ENCODE data around the gene MRPL52. TPM values are rescaled to one million over a fixed set of nuclear protein-coding genes. Genes with fewer than 3 reads are reported as not detected.

The MRPL52 gene
- total RNA-seq, 1 donor: 82.5 TPM

- TF ChIP-seq, protein P1, sequence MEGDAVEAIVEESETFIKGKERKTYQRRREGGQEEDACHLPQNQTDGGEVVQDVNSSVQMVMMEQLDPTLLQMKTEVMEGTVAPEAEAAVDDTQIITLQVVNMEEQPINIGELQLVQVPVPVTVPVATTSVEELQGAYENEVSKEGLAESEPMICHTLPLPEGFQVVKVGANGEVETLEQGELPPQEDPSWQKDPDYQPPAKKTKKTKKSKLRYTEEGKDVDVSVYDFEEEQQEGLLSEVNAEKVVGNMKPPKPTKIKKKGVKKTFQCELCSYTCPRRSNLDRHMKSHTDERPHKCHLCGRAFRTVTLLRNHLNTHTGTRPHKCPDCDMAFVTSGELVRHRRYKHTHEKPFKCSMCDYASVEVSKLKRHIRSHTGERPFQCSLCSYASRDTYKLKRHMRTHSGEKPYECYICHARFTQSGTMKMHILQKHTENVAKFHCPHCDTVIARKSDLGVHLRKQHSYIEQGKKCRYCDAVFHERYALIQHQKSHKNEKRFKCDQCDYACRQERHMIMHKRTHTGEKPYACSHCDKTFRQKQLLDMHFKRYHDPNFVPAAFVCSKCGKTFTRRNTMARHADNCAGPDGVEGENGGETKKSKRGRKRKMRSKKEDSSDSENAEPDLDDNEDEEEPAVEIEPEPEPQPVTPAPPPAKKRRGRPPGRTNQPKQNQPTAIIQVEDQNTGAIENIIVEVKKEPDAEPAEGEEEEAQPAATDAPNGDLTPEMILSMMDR (IDR thresholded peaks at IDR 0.05; ENCODE audit: insufficient read depth, low read depth, low read length): no peak
- H3K4me3 ChIP-seq (ENCODE audit: low read depth, low read length): no peak overlapping the region
- peak; percentile 30 for DNase-seq (ENCODE audit: low read depth)
Measured at GRCh38 chr14:22811722-22812121, 18.0 kb upstream of the MRPL52 start.

DNA sequence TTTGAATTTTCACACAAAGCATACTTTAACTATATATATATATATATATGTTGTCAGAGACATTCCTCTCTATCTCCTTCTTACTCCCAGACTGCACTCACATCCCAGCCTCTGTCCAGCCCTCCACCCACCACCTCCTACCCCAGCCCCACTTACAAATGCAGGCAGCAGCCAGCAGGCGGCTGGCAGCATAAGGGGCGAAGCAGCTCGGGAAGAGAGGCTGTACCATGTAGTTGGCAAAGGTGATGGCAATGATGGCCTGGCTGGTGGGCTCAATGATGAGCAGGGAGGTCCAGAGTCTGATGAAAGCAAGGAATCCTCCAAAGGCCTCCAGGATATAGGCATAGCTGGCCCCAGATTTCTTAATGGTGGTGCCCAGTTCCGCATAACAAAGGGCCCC is 16.9 kb upstream of the MRPL52 start:
- DNase-seq (ENCODE audit: low read depth): no peak

GRCh38 chr14:22813145-22813544 is 16.5 kb upstream of the MRPL52 start:
- no peak for DNase-seq (ENCODE audit: low read depth)
- TF ChIP-seq, protein P1 (IDR thresholded peaks at IDR 0.05; ENCODE audit: insufficient read depth, low read depth, low read length): no peak
- H3K4me3 ChIP-seq (ENCODE audit: low read depth, low read length): no peak overlapping the region

More for the DNA sequence above, 16.9 kb upstream of the MRPL52 start:
- TF ChIP-seq, protein P1 (IDR thresholded peaks at IDR 0.05; ENCODE audit: insufficient read depth, low read depth, low read length): no peak
- no peak overlapping the region for H3K4me3 ChIP-seq (ENCODE audit: low read depth, low read length)

DNA sequence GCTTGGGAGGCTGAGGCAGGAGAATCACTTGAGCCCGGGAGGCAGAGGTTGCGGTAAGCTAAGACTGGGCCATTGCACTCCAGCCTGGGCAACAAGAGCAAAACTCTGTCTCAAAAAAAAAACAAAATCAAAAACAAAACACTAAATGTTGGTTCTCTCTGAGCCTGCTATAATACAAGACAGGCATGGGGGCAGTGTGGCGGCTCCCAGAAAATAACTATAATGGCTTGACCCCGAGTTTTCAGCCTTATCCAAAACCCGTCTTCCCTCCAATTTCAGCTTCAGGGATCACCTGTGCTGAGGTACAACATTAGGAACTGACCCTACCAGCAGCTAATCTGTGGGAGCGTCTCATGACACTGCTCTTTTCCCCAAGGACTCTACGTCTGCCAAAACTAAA is 15.3 kb upstream of the MRPL52 start:
- DNase-seq (ENCODE audit: low read depth): no peak
- H3K4me3 ChIP-seq (ENCODE audit: low read depth, low read length): peak overlapping the region; percentile 53
- TF ChIP-seq, protein P1 (IDR thresholded peaks at IDR 0.05; ENCODE audit: insufficient read depth, low read depth, low read length): no peak

DNA sequence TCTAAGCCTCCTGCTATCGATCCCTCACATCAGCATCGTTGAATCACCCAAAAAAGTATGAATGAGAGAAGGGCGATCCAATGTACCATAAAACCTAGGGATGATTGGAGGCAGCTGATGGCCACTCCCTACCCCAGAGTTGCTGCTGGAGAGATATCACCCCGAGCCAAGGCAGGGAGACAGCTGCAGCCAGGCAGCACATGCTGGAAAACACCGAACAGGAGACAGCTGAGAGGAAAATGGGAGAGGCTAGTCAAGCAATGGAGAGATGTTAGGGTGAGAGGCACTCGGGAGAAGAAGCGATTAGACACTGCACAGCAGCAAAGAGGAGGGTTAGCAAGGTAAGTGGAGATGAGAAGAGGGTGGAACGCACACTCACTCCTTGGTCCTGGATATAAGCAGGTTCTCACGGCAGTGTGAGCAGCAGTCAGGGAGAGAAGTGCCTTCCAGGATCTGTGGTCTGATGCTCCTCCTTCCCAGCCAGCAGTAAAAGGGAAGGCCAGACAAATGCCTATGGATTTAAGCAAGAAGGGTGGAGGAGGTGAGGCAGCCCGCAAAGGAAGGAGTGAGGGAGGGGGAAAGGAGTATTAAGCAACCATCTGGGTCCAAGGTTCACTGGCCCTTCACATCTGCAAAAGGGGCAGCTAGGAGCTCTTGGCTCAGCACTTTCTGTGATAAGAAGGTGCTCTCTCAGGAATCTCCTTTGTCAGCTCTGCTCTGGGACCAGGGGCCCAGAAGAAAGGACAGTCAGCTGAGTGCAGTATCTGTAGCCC is 14.6 kb upstream of the MRPL52 start, which contains the start of gene SLC7A7:
SLC7A7 (minus strand) TSS at position 495 of the 773 bp plus-strand sequence. CDS start 2,037 bp downstream, outside the sequence.
- peak within 1 kb of the TSS; percentile 53 for H3K4me3 ChIP-seq (ENCODE audit: low read depth, low read length)
- peak; percentile 84 for DNase-seq (ENCODE audit: low read depth)
- TF ChIP-seq, protein P1 (IDR thresholded peaks at IDR 0.05; ENCODE audit: insufficient read depth, low read depth, low read length): no peak

GRCh38 chr14:22819151-22819988 is 10.3 kb upstream of the MRPL52 start:
- TF ChIP-seq, protein P1 (IDR thresholded peaks at IDR 0.05; ENCODE audit: insufficient read depth, low read depth, low read length): no peak
- DNase-seq (ENCODE audit: low read depth): peak; percentile 85
- peak overlapping the region; percentile 49 for H3K4me3 ChIP-seq (ENCODE audit: low read depth, low read length)
